Lower leg skin (tissue), 4 donors: ENCODE results near the gene AP1M2. TPM values are rescaled to one million over a fixed set of nuclear protein-coding genes. Genes with fewer than 3 reads are reported as not detected.

Source experiments
- DNase-seq, 2 donors: peaks; one replicate each; pipeline ENCODE4 v3.0.0-alpha.2; 2019; ENCODE audit warnings: low spot score in 2 of 2
- H3K4me3 ChIP-seq: fragments of 200-600 bp; sonication (generic); 2 replicates; pipeline ENCODE4 v1.5.1; 2017; ENCODE audit warnings: mild to moderate bottlenecking, low read depth; ENCODE audit not compliant: poor library complexity, severe bottlenecking
- CTCF ChIP-seq, 3 donors: fragments of 450-650 bp; IDR thresholded peaks; one replicate each; pipeline ENCODE4 v1.5.1; 2016; ENCODE audit warnings: antibody characterized with exemption in 3 of 3, mild to moderate bottlenecking in 3 of 3, moderate library complexity in 2 of 3
- POLR2A ChIP-seq, 2 donors: fragments of 450-650 bp; IDR thresholded peaks; one replicate each; pipeline ENCODE4 v1.6.1; 2016 to 2017; ENCODE audit warnings: antibody characterized with exemption in 2 of 2, mild to moderate bottlenecking in 1 of 2, moderate library complexity in 1 of 2
- WGBS, 2 donors: methylation state at CpG; one replicate each; pipeline ENCODE4 v1.1.5; 2018; 5-methylcytosine and 5-hydroxymethylcytosine counted together
- intact Hi-C: fragments of 100-400 bp; cut with DNase I; formaldehyde crosslinking; loops from one replicate; pipeline ENCODE4 v1.15.0; 2023; ENCODE audit warnings: low total_unique reads
- total RNA-seq, 4 donors: library from RNA; depleted of rRNA; stranded (reverse); fragments of >200 nt; gene quantifications; one replicate each; pipeline ENCODE4 v1.1.0, GENCODE V29; 2016

The AP1M2 gene
- total RNA-seq, 4 donors from 2014 or later, result 61.3 to 70.3 (median 63.8) TPM

- peak; percentile 100 for DNase-seq
- 0 to 1% methylated on average over 52 to 67 of the region's 71 CpGs for WGBS, 2 donors
- TF ChIP-seq POLR2A (IDR thresholded peaks at IDR 0.05) (no peak), CTCF (IDR thresholded peaks at IDR 0.05) (no peak)
- intact Hi-C loops, result no loop called here
- peak within 1 kb of the TSS; percentile 51 for H3K4me3 ChIP-seq
Observed at GRCh38 chr19:10568826-10569651, 18.1 kb downstream of the AP1M2 start, which contains the start of gene CDKN2D. CDKN2D (minus strand) TSS chr19:10568979; CDS start chr19:10568653, 326 bp downstream.

GRCh38 chr19:10568062-10568825 lies 18.9 kb downstream of the AP1M2 start:
- no peak for DNase-seq
- TF ChIP-seq POLR2A (IDR thresholded peaks at IDR 0.05), result no peak
- no peak for TF ChIP-seq CTCF (IDR thresholded peaks at IDR 0.05)
- intact Hi-C loops, result no loop called here
- peak overlapping the region; percentile 51 for H3K4me3 ChIP-seq
- WGBS, 2 donors, result 1% methylated on average over 10 to 35 of the region's 58 CpGs

GRCh38 chr19:10567656-10568055 lies 19.5 kb downstream of the AP1M2 start:
- WGBS, 2 donors, result 36 to 39% methylated on average over 5 of the region's 5 CpGs
- DNase-seq, result no peak
- H3K4me3 ChIP-seq, result peak overlapping the region; percentile 51
- TF ChIP-seq POLR2A (IDR thresholded peaks at IDR 0.05) (no peak), CTCF (IDR thresholded peaks at IDR 0.05) (no peak)
- intact Hi-C loops, result no loop called here

- DNase-seq, result no peak
- intact Hi-C loops, result no loop called here
- TF ChIP-seq POLR2A (IDR thresholded peaks at IDR 0.05) (no peak), CTCF (IDR thresholded peaks at IDR 0.05) (no peak)
- H3K4me3 ChIP-seq, result no peak overlapping the region
- WGBS, 2 donors, result 61 to 62% methylated on average over 18 to 19 of the region's 19 CpGs
Observed at GRCh38 chr19:10566658-10567410, 20.3 kb downstream of the AP1M2 start.

- DNase-seq, result no peak
- 0 to 4% methylated on average over 4 of the region's 4 CpGs for WGBS, 2 donors
- TF ChIP-seq CTCF (IDR thresholded peaks at IDR 0.05) (no peak), POLR2A (IDR thresholded peaks at IDR 0.05) (no peak)
- no peak overlapping the region for H3K4me3 ChIP-seq
- intact Hi-C loops, result no loop called here
Observed at GRCh38 chr19:10566408-10566657, 20.8 kb downstream of the AP1M2 start.
